Measurements from ENCODE around the gene TBXA2R.
"Not testable (repeated sequence)": the region's sequence is repeated elsewhere in the genome, so short reads cannot be mapped to it uniquely, and the experiment has no call there.

Gene TBXA2R

GRCh38 chr19:3632739-3633558 lies 26.3 kb upstream of the TBXA2R start:
- Histone ChIP-seq H3K9me3 (no peaks in the 10 kb centered on the region), H3K4me3 (no peak overlapping the region), H3K4me1 (peaks cover 20% of the 10 kb centered on the region; the same call in 1 of the 2 replicates), H3K9ac (no peak overlapping the region), H3K36me3 (peaks cover 56% of the 10 kb centered on the region), H3K27ac (no peak overlapping the region), H3K4me2 (no peak overlapping the region), H3K27me3 (no peaks in the 10 kb centered on the region), H4K20me1 (0 out of 2 replicates have a peak, but pooled peaks cover 15% of the 10 kb centered on the region)
- no peak for TF ChIP-seq Cebpa-rat (IDR thresholded peaks at IDR 0.05)

- no peak overlapping the region for H3K27ac ChIP-seq
- H3K4me1 ChIP-seq, result peaks cover 18% of the 10 kb centered on the region; the same call in 1 of the 2 replicates
- 0 out of 2 replicates have a peak, but pooled peaks cover 15% of the 10 kb centered on the region for H4K20me1 ChIP-seq
- H3K4me2 ChIP-seq, result no peak overlapping the region
- H3K9me3 ChIP-seq, result no peaks in the 10 kb centered on the region
- H3K9ac ChIP-seq, result no peak overlapping the region
- no peaks in the 10 kb centered on the region for H3K27me3 ChIP-seq
- H3K36me3 ChIP-seq, result peaks cover 50% of the 10 kb centered on the region
- H3K4me3 ChIP-seq, result no peak overlapping the region
- no peak for TF ChIP-seq Cebpa-rat (IDR thresholded peaks at IDR 0.05)
Measured at GRCh38 chr19:3632098-3632497, 25.4 kb upstream of the TBXA2R start.

GRCh38 chr19:3631053-3631861 lies 24.6 kb upstream of the TBXA2R start:
- H3K36me3 ChIP-seq, result peaks cover 42% of the 10 kb centered on the region
- H3K4me2 ChIP-seq, result peak overlapping the region; percentile 24; the same call in 1 of the 2 replicates
- no peaks in the 10 kb centered on the region for H3K9me3 ChIP-seq
- no peaks in the 10 kb centered on the region for H3K27me3 ChIP-seq
- TF ChIP-seq Cebpa-rat (IDR thresholded peaks at IDR 0.05), result no peak
- H4K20me1 ChIP-seq, result peaks cover 19% of the 10 kb centered on the region
- H3K4me1 ChIP-seq, result peaks cover 11% of the 10 kb centered on the region; the same call in 1 of the 2 replicates
- peak overlapping the region; percentile 41; the same call in 1 of the 2 replicates for H3K9ac ChIP-seq
- H3K4me3 ChIP-seq, result no peak overlapping the region
- no peak overlapping the region for H3K27ac ChIP-seq

GRCh38 chr19:3628766-3629165 lies 22.1 kb upstream of the TBXA2R start:
- H3K4me3 ChIP-seq, H3K4me2 ChIP-seq, H3K9me3 ChIP-seq, H3K27ac ChIP-seq, H3K27me3 ChIP-seq: not testable (repeated sequence)
- peaks cover 43% of the 10 kb centered on the region for H4K20me1 ChIP-seq
- H3K36me3 ChIP-seq, result peaks cover 42% of the 10 kb centered on the region
- peaks cover 30% of the 10 kb centered on the region for H3K4me1 ChIP-seq
- 0 out of 2 replicates have a peak overlapping the region, but pooled peaks have one; percentile 12 for H3K9ac ChIP-seq

GRCh38 chr19:3627351-3627723 lies 20.7 kb upstream of the TBXA2R start:
- Histone ChIP-seq H3K27ac (no peak overlapping the region), H3K4me1 (peaks cover 30% of the 10 kb centered on the region), H3K9me3 (no peaks in the 10 kb centered on the region), H3K36me3 (peaks cover 40% of the 10 kb centered on the region), H4K20me1 (peaks cover 55% of the 10 kb centered on the region), H3K4me2 (peak overlapping the region; percentile 100), H3K4me3 (no peak overlapping the region; the same call in 1 of the 2 replicates), H3K27me3 (no peaks in the 10 kb centered on the region), H3K9ac (no peak overlapping the region)
- TF ChIP-seq Cebpa-rat (IDR thresholded peaks at IDR 0.05), result no peak

- H3K36me3 ChIP-seq, result peaks cover 40% of the 10 kb centered on the region
- H3K9ac ChIP-seq, result peak within 1 kb of the TSS; percentile 94
- H3K9me3 ChIP-seq, result no peaks in the 10 kb centered on the region
- H3K4me1 ChIP-seq, result peaks cover 30% of the 10 kb centered on the region
- peak within 1 kb of the TSS; percentile 98 for H3K27ac ChIP-seq
- peaks cover 55% of the 10 kb centered on the region for H4K20me1 ChIP-seq
- no peak for TF ChIP-seq Cebpa-rat (IDR thresholded peaks at IDR 0.05)
- peak within 1 kb of the TSS; percentile 95 for H3K4me3 ChIP-seq
- peak within 1 kb of the TSS; percentile 100 for H3K4me2 ChIP-seq
- H3K27me3 ChIP-seq, result no peaks in the 10 kb centered on the region
Measured at GRCh38 chr19:3626473-3627350, 20.0 kb upstream of the TBXA2R start, which contains the start of gene CACTIN. TSS of gene CACTIN (minus strand) at chr19:3626790. CDS start at chr19:3626762, 28 bp downstream.

GRCh38 chr19:3625996-3626472 lies 19.4 kb upstream of the TBXA2R start:
- Histone ChIP-seq H4K20me1 (peaks cover 55% of the 10 kb centered on the region), H3K27me3 (no peaks in the 10 kb centered on the region)
- TF ChIP-seq Cebpa-rat (IDR thresholded peaks at IDR 0.05), result no peak

GRCh38 chr19:3623716-3624115 lies 17.0 kb upstream of the TBXA2R start:
- Histone ChIP-seq H3K27me3 (no peaks in the 10 kb centered on the region), H3K4me1 (peaks cover 32% of the 10 kb centered on the region), H3K27ac (no peak overlapping the region), H3K4me3 (no peak overlapping the region), H3K9me3 (no peaks in the 10 kb centered on the region), H3K4me2 (no peak overlapping the region), H4K20me1 (peaks cover 72% of the 10 kb centered on the region), H3K9ac (0 out of 2 replicates have a peak overlapping the region, but pooled peaks have one; percentile 94), H3K36me3 (peaks cover 53% of the 10 kb centered on the region)
- no peak for TF ChIP-seq Cebpa-rat (IDR thresholded peaks at IDR 0.05)

More at GRCh38 chr19:3625996-3626472, 19.4 kb upstream of the TBXA2R start:
- H3K9me3 ChIP-seq, result no peaks in the 10 kb centered on the region
- H3K9ac ChIP-seq, result peak overlapping the region; percentile 94
- H3K27ac ChIP-seq, result peak overlapping the region; percentile 98
- H3K36me3 ChIP-seq, result peaks cover 40% of the 10 kb centered on the region
- peak overlapping the region; percentile 100 for H3K4me2 ChIP-seq
- peaks cover 25% of the 10 kb centered on the region for H3K4me1 ChIP-seq
- peak overlapping the region; percentile 95 for H3K4me3 ChIP-seq

- no peak overlapping the region for H3K4me2 ChIP-seq
- H4K20me1 ChIP-seq, result peaks cover 84% of the 10 kb centered on the region
- no peak overlapping the region for H3K27ac ChIP-seq
- peaks cover 47% of the 10 kb centered on the region for H3K4me1 ChIP-seq
- peaks cover 53% of the 10 kb centered on the region for H3K36me3 ChIP-seq
- H3K9ac ChIP-seq, result no peak overlapping the region
- H3K9me3 ChIP-seq, result no peaks in the 10 kb centered on the region
- no peaks in the 10 kb centered on the region for H3K27me3 ChIP-seq
- no peak for TF ChIP-seq Cebpa-rat (IDR thresholded peaks at IDR 0.05)
- H3K4me3 ChIP-seq, result no peak overlapping the region
Measured at GRCh38 chr19:3622224-3622623, 15.5 kb upstream of the TBXA2R start.

Data from BLaER1 (cell line).